GF-D8 (cell line): Measurements from ENCODE around the gene ZFAND2A.
"Not testable (repeated sequence)": the region's sequence is repeated elsewhere in the genome, so short reads cannot be mapped to it uniquely, and the experiment has no call there.

ENCODE experiments used
- DNase-seq: peaks from one replicate; lab custom pipeline; 2025; lab: John Stamatoyannopoulos, UW

Gene ZFAND2A

GRCh38 chr7:1175597-1175966 is 15.6 kb upstream of the ZFAND2A start:
- DNase-seq = no peak

- DNase-seq = no peak
These were observed 15.0 kb upstream of the ZFAND2A start for GRCh38 chr7:1174881-1175596.

GRCh38 chr7:1174002-1174401 is 14.0 kb upstream of the ZFAND2A start:
- DNase-seq = no peak

GRCh38 chr7:1172666-1173523 is 12.9 kb upstream of the ZFAND2A start:
- DNase-seq = no peak

GRCh38 chr7:1171516-1171915 is 11.5 kb upstream of the ZFAND2A start:
- DNase-seq = not testable (repeated sequence)

- DNase-seq = no peak
These were observed 10.9 kb upstream of the ZFAND2A start for GRCh38 chr7:1170741-1171501.

- DNase-seq = peak; percentile 64
These were observed 9.7 kb upstream of the ZFAND2A start for GRCh38 chr7:1169409-1170368.

GRCh38 chr7:1168422-1168821 is 8.4 kb upstream of the ZFAND2A start:
- no peak for DNase-seq

- DNase-seq = no peak
These were observed 4.4 kb upstream of the ZFAND2A start for GRCh38 chr7:1164436-1164835.

GRCh38 chr7:1163121-1163520 is 3.1 kb upstream of the ZFAND2A start:
- no peak for DNase-seq

GRCh38 chr7:1160670-1161021 is 650 bp upstream of the ZFAND2A start:
- DNase-seq = no peak

GRCh38 chr7:1159231-1159630 is 765 bp downstream of the ZFAND2A start:
- not testable (repeated sequence) for DNase-seq

GRCh38 chr7:1158203-1159126 is 1.5 kb downstream of the ZFAND2A start:
- DNase-seq = no peak

- no peak for DNase-seq
These were observed 3.0 kb downstream of the ZFAND2A start for GRCh38 chr7:1156782-1157535.

- not testable (repeated sequence) for DNase-seq
These were observed 3.9 kb downstream of the ZFAND2A start for GRCh38 chr7:1155818-1156781.

GRCh38 chr7:1154172-1154739 is 5.7 kb downstream of the ZFAND2A start:
- DNase-seq = no peak

GRCh38 chr7:1152492-1152891 is 7.5 kb downstream of the ZFAND2A start:
- no peak for DNase-seq
